ENCODE results near the gene ZNF787.

DNA sequence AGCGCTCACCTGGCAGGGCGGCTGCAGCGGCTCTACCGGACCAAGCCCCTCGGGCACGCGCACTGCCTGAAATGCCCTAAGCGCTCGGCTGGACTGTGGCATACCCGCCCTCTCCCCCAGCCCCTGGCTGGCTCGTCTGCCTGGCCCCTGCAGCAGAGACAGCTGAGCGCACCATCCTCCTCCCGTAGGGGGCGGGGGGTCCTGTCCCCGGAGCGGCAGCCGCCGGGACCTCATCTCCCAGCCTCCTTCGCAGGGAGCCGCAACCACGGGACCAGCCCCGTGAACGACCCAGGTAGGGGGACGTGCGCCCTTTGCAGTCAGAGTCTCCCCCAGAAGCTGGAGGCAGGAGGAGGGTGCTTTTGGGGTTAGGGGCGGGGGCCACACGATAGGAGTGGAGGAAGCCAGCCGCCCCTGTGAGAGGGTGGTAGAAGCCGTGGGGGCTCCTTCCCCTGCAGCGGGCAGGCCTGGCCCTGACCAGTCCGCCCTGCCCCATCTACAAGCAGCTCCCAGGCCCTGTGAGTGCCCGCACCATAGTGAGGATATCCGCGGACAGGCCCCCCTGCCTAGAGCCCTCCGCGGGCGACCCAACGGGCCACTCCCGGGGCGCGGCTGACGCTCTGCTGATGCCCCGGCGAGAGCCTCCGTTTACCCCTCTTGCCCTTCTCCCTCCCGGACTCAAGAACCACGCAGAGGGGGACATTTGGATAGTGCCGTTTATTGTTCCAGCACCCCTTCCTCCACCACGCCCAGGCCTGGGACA is 34.2 kb downstream of the ZNF787 start:
- TF ChIP-seq EZH2 (IDR thresholded peaks at IDR 0.05; ENCODE audit: borderline replicate concordance, low read depth, low read length, poor library complexity, severe bottlenecking) = no peak
- TF ChIP-seq, protein P1, sequence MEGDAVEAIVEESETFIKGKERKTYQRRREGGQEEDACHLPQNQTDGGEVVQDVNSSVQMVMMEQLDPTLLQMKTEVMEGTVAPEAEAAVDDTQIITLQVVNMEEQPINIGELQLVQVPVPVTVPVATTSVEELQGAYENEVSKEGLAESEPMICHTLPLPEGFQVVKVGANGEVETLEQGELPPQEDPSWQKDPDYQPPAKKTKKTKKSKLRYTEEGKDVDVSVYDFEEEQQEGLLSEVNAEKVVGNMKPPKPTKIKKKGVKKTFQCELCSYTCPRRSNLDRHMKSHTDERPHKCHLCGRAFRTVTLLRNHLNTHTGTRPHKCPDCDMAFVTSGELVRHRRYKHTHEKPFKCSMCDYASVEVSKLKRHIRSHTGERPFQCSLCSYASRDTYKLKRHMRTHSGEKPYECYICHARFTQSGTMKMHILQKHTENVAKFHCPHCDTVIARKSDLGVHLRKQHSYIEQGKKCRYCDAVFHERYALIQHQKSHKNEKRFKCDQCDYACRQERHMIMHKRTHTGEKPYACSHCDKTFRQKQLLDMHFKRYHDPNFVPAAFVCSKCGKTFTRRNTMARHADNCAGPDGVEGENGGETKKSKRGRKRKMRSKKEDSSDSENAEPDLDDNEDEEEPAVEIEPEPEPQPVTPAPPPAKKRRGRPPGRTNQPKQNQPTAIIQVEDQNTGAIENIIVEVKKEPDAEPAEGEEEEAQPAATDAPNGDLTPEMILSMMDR (conservative IDR thresholded peaks at IDR 0.05; ENCODE audit: low read depth, low read length) = no peak
